SK-N-SH treated with all-trans-retinoic acid at 6 μM for 48 hours (cell line): Measurements from ENCODE around the gene HPGDS.

Experiments used
- ATAC-seq: fragments of 200-7000 bp; cut with Tn5 transposase; 3 replicates; pipeline ENCODE4 v1.9.1; 2020; ENCODE audit warnings: mild to moderate bottlenecking, moderate library complexity
- BACH2 ChIP-seq: fragments of 250-450 bp; sonication (Bioruptor Pico); IDR thresholded peaks from 2 replicates; pipeline ENCODE4 v1.9.0; 2021; ENCODE audit warnings: mild to moderate bottlenecking, borderline replicate concordance
- CSDC2 ChIP-seq: fragments of 250-450 bp; sonication (Bioruptor Pico); IDR thresholded peaks from 2 replicates; pipeline ENCODE4 v1.5.0; 2020; ENCODE audit warnings: mild to moderate bottlenecking, moderate library complexity
- ESRRG ChIP-seq: fragments of 250-450 bp; sonication (Bioruptor Pico); IDR thresholded peaks from 2 replicates; pipeline ENCODE4 v1.6.1; 2021; ENCODE audit warnings: mild to moderate bottlenecking
- ISL1 ChIP-seq: fragments of 250-450 bp; sonication (Bioruptor Pico); IDR thresholded peaks from 2 replicates; pipeline ENCODE4 v2.1.2; 2022; ENCODE audit warnings: mild to moderate bottlenecking, moderate library complexity
- OSR1 ChIP-seq: fragments of 250-450 bp; sonication (Bioruptor Pico); IDR thresholded peaks from 2 replicates; pipeline ENCODE4 v1.8.0; 2022; ENCODE audit warnings: moderate library complexity, mild to moderate bottlenecking, inconsistent platforms
- PATZ1 ChIP-seq: fragments of 250-450 bp; sonication (Bioruptor Pico); IDR thresholded peaks from 2 replicates; pipeline ENCODE4 v1.8.0; 2020; ENCODE audit warnings: mild to moderate bottlenecking, moderate library complexity, borderline replicate concordance
- POU6F1 ChIP-seq: fragments of 250-450 bp; sonication (Bioruptor Pico); IDR thresholded peaks from 2 replicates; pipeline ENCODE4 v1.8.0; 2021; ENCODE audit warnings: low read depth, mild to moderate bottlenecking, moderate library complexity, borderline replicate concordance
- PPARA ChIP-seq: fragments of 250-450 bp; sonication (Bioruptor Pico); IDR thresholded peaks from 2 replicates; pipeline ENCODE4 v1.5.0; 2020; ENCODE audit warnings: mild to moderate bottlenecking, borderline replicate concordance
- SNAI2 ChIP-seq: fragments of 250-450 bp; sonication (Bioruptor Pico); IDR thresholded peaks from 2 replicates; pipeline ENCODE4 v1.5.0; 2020; ENCODE audit warnings: mild to moderate bottlenecking, moderate library complexity
- TCF4 ChIP-seq: fragments of 250-450 bp; sonication (Bioruptor Pico); IDR thresholded peaks from 2 replicates; pipeline ENCODE4 v1.8.0; 2021; ENCODE audit warnings: mild to moderate bottlenecking, moderate library complexity, borderline replicate concordance
- TOX ChIP-seq: fragments of 250-450 bp; sonication (Bioruptor Pico); IDR thresholded peaks from 2 replicates; pipeline ENCODE4 v1.8.0; 2021; ENCODE audit warnings: mild to moderate bottlenecking, moderate library complexity, borderline replicate concordance
- TSHZ2 ChIP-seq: fragments of 250-450 bp; sonication (Bioruptor Pico); IDR thresholded peaks from 2 replicates; pipeline ENCODE4 v1.5.0; 2020; ENCODE audit warnings: mild to moderate bottlenecking, moderate library complexity
- ZC3H10 ChIP-seq: fragments of 250-450 bp; sonication (Bioruptor Pico); IDR thresholded peaks from 2 replicates; pipeline ENCODE4 v1.5.1; 2021; ENCODE audit warnings: mild to moderate bottlenecking, moderate library complexity
- ZFP3 ChIP-seq: fragments of 250-450 bp; sonication (Bioruptor Pico); IDR thresholded peaks from 2 replicates; pipeline ENCODE4 v1.5.0; 2020; ENCODE audit warnings: mild to moderate bottlenecking, moderate library complexity
- ZFP30 ChIP-seq: fragments of 450-650 bp; formaldehyde crosslinking; IDR thresholded peaks from 2 replicates; pipeline ENCODE4 v1.5.0; 2022; ENCODE audit warnings: mild to moderate bottlenecking, moderate library complexity
- ZNF565 ChIP-seq: fragments of 450-650 bp; formaldehyde crosslinking; conservative IDR thresholded peaks from 2 replicates; pipeline ENCODE4 v1.5.0; 2020; ENCODE audit warnings: low read depth, mild to moderate bottlenecking, moderate library complexity
- ZNF70 ChIP-seq: fragments of 450-650 bp; formaldehyde crosslinking; IDR thresholded peaks from 2 replicates; pipeline ENCODE4 v1.5.0; 2020; ENCODE audit warnings: mild to moderate bottlenecking, moderate library complexity
- ZNF8 ChIP-seq: fragments of 450-650 bp; formaldehyde crosslinking; IDR thresholded peaks from 2 replicates; pipeline ENCODE4 v1.5.0; 2020; ENCODE audit warnings: mild to moderate bottlenecking, moderate library complexity
- TF ChIP-seq, protein P1 (sequence below): fragments of 250-450 bp; sonication (Bioruptor Pico); IDR thresholded peaks from 2 replicates; pipeline ENCODE4 v1.5.1; 2020; ENCODE audit warnings: low read depth, mild to moderate bottlenecking, moderate library complexity

HPGDS gene

GRCh38 chr4:94290245-94290644 lies 52.4 kb downstream of the HPGDS start:
- ATAC-seq = no peak
- no peak for TF ChIP-seq POU6F1 (CRISPR knock-in tag)
- no peak for TF ChIP-seq ZC3H10 (CRISPR knock-in tag)
- TF ChIP-seq SNAI2 = no peak
- TF ChIP-seq ESRRG (CRISPR knock-in tag) = no peak
- TF ChIP-seq BACH2 (CRISPR knock-in tag) = no peak
- TF ChIP-seq PPARA (CRISPR knock-in tag) = no peak
- no peak for TF ChIP-seq ZFP3
- no peak for TF ChIP-seq PATZ1
- no peak for TF ChIP-seq TOX (CRISPR knock-in tag)
- no peak for TF ChIP-seq ZNF8 (CRISPR knock-in tag)
- TF ChIP-seq, protein P1, sequence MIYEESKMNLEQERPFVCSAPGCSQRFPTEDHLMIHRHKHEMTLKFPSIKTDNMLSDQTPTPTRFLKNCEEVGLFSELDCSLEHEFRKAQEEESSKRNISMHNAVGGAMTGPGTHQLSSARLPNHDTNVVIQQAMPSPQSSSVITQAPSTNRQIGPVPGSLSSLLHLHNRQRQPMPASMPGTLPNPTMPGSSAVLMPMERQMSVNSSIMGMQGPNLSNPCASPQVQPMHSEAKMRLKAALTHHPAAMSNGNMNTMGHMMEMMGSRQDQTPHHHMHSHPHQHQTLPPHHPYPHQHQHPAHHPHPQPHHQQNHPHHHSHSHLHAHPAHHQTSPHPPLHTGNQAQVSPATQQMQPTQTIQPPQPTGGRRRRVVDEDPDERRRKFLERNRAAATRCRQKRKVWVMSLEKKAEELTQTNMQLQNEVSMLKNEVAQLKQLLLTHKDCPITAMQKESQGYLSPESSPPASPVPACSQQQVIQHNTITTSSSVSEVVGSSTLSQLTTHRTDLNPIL = no peak
- TF ChIP-seq ZNF565 (CRISPR knock-in tag) = no peak
- TF ChIP-seq CSDC2 (CRISPR knock-in tag) = no peak
- TF ChIP-seq ZFP30 = no peak

- no peak for TF ChIP-seq ISL1 (CRISPR knock-in tag)
- TF ChIP-seq BACH2 (CRISPR knock-in tag) = no peak
- no peak for TF ChIP-seq ZNF70 (CRISPR knock-in tag)
- TF ChIP-seq CSDC2 (CRISPR knock-in tag) = no peak
- TF ChIP-seq ZFP3 = no peak
- TF ChIP-seq TSHZ2 (CRISPR knock-in tag) = no peak
- no peak for TF ChIP-seq SNAI2
- TF ChIP-seq TCF4 (CRISPR knock-in tag) = no peak
- no peak for TF ChIP-seq ZC3H10 (CRISPR knock-in tag)
- no peak for ATAC-seq
These were observed 57.0 kb downstream of the HPGDS start for GRCh38 chr4:94285666-94286065.

GRCh38 chr4:94284889-94285288 lies 57.7 kb downstream of the HPGDS start:
- no peak for ATAC-seq
- no peak for TF ChIP-seq PPARA (CRISPR knock-in tag)
- TF ChIP-seq POU6F1 (CRISPR knock-in tag) = no peak
- TF ChIP-seq, all 23 proteins: peak for 0

DNA sequence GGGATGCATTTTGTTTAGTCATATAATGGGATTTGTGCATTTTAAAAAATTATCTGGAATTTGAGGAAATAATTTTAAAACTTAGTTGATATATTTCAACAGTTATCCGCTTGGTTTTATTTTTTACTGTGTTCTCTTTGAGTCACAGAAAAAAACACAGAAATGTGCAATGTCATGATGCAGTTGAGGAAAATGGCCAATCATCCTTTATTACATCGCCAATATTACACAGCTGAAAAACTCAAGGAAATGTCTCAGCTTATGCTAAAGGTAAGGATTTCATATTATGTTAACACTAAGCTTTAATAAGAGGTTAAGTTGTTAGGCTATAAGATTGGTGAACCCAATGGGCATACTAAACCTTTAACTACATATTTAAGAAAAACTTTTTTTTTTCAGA lies 63.9 kb downstream of the HPGDS start:
- TF ChIP-seq, protein P1 = no peak
- no peak for TF ChIP-seq OSR1 (CRISPR knock-in tag)
- TF ChIP-seq ZFP30 = no peak
- no peak for TF ChIP-seq ZNF8 (CRISPR knock-in tag)
- TF ChIP-seq TOX (CRISPR knock-in tag) = no peak
- no peak for TF ChIP-seq ZNF565 (CRISPR knock-in tag)

More for the DNA sequence above, 63.9 kb downstream of the HPGDS start:
- no peak for ATAC-seq
